GM18858 (cell line): Measurements from ENCODE around the gene AUNIP.

ENCODE experiments used
- ATAC-seq: cut with Tn5 transposase; IDR thresholded peaks from one replicate; pipeline ENCODE4 v1.9.1; 2021; ENCODE audit not compliant: unreplicated experiment

Gene AUNIP

GRCh38 chr1:25832336-25833037 lies 26.8 kb downstream of the AUNIP start:
- no peak for ATAC-seq

GRCh38 chr1:25831569-25832196 lies 27.6 kb downstream of the AUNIP start:
- ATAC-seq, result no peak

GRCh38 chr1:25829046-25829445 lies 30.2 kb downstream of the AUNIP start:
- ATAC-seq, result no peak

GRCh38 chr1:25828491-25828890 lies 30.8 kb downstream of the AUNIP start:
- no peak for ATAC-seq

DNA sequence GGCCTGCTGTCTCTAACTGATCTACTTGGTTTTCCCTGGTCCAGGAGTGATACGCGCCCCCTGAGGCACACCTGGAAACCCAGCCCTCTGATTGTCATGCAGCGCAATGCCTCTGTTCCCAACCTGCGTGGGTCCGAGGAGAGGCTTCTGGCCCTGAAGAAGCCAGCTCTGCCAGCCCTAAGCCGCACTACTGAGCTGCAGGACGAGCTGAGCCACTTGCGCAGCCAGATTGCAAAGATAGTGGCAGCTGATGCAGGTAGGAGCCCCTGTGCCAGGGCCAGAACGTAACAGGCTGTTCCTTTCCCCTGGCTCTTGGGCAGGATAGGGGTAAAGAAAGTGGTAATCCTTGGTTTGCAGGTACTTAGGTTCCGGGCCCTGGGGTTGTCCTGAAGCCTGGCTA lies 32.7 kb downstream of the AUNIP start:
- no peak for ATAC-seq

GRCh38 chr1:25825605-25826004 lies 33.7 kb downstream of the AUNIP start:
- ATAC-seq, result no peak

- ATAC-seq, result no peak
These were observed 37.6 kb downstream of the AUNIP start for GRCh38 chr1:25821630-25822091.

DNA sequence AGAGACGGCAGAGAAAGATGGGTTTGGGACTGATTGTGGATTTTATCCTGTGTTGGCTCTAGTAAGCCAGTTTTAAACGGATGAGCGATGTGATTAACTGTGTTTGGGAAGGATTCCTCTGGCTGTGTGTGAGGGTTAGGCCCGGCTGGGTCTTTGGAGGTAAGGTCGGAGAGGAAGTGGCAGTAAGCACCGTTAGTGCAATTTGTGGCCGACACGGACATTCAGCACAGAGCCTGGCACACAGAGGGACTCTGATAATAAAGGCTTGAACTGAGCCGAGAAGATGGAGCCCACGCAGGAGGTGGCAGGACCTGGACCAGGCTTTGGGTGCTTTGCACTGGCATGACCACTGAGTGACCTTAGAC lies 38.2 kb downstream of the AUNIP start:
- no peak for ATAC-seq

- ATAC-seq, result no peak
These were observed 38.8 kb downstream of the AUNIP start for GRCh38 chr1:25820247-25821111.

DNA sequence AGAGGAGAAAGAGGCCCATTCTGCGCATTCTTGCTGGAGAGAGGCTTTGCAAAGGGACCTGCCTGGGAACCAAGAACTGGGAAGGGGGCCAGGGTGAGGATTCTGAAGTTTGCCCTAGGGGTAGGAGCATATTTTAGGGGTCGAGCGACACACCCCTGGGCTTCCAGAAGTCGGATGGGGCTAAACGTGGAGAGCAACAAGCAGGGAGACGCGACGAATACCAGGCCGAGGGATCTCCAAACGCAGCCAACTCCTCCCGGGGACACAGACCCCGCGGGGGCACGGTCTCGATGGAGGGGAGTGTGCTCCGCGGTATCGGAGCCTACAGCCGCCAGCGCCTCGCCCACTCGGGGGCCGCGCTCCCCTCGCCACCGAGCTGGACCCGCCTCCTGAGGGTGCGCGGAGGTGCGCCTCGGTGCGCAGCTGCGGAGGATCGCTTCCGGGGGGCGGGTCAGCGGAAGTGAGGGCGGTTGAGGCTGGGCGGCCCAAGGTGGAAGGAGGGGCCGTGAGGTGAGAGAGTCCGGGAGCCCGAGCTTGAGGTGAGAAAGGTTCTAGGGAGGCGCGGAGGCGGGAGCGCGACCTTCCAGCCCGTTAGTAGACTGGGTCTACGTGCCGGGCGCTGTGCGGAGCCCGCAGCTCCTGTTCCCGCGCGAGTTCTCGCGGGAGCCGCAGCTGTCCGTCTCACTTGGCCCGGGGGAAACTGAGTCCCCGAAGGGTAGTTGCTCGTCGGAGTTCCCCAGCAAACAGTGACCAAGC lies 39.6 kb downstream of the AUNIP start, which contains the start of gene MTFR1L:
MTFR1L (plus strand) TSS at position 464 of the 756 bp plus-strand sequence. CDS start 3,151 bp downstream, outside the sequence.
- ATAC-seq, result peak; percentile 65

DNA sequence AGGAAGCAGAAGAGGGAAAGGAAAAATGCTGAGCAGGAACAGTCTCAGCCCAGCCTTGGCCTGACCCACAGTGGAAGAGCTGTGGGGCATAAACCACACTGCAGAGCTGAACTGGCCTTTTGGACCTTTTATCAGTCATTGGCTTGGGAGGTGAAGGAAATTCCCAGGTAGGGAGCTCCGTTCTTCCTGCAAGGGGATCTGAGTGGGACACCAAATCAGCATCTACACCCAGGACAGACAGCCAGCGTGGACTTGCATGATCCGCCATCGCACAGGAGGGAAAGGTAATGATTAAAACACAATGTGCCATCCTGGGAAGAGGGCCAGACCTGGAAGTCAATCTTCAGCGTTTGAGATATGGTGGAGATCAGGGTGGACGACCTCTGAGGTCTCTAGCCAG lies 40.7 kb downstream of the AUNIP start:
- ATAC-seq, result no peak

- no peak for ATAC-seq
These were observed 41.3 kb downstream of the AUNIP start for GRCh38 chr1:25817840-25818501.

GRCh38 chr1:25816112-25816718 lies 43.0 kb downstream of the AUNIP start:
- ATAC-seq, result no peak

DNA sequence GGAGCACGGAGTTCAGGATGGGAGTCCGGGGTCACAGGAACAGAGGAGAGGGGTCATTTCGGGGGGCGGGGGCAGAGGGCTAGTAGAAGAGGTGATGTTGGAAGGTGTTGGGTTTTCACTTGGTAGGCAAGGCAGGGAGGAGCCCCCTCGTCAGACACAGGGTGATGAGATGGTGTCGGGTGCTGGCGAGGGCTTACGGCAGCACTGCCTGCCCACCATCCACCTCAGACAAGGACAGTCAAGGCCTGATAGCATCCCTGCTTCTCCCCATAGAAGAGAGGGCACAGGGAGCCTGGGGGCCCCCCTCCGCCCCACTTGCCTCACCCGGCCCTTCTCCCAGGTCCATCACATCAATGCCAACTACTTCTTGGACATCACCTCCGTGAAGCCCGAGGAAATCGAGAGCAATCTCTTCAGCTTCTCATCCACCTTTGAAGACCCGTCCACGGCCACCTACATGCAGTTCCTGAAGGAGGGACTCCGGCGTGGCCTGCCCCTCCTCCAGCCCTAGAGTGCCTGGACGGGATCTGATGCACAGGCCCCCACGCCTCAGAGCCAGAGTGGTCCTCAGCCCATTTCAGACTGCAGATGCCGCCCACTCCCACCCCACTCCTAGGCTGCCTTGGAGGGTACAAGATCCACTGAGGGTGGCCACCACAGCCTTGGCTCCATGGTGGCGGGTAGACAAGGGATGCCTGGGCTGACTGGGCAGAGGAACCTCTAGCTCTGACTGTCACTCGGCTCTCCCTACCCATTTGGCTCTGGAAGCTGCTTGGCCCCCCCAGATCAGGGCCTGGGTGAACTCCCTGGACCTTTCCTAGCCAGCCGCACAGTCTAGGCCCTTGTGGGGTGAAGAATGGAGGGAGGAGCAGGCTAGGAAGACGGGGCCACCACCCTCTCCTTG lies 43.8 kb downstream of the AUNIP start:
- no peak for ATAC-seq

DNA sequence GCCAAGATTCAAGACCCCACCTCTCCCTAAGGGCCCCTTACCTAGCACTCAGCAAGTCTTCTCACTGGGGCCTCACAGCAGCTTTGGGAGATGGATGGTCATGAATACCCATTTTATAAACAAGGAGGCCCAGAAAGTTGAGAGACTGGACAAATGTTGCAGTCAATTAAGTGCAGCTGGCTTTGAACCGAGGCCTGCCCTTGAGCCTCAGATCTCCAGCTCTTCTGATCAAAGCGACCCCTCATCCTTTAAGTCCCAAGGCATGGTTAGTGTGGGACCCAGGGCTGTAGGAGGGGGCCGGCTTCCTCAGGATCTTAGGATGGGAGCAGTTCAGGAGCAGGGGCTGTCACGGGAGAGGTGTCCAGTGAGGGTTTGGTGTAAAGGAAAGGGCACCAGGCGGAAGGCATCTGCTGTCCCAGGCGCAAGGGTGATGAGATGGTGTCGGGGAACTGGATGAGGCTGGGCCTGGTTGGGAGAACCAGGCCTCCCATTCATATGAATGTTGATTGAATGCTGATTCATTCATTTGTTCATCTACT lies 44.6 kb downstream of the AUNIP start:
- ATAC-seq, result no peak

DNA sequence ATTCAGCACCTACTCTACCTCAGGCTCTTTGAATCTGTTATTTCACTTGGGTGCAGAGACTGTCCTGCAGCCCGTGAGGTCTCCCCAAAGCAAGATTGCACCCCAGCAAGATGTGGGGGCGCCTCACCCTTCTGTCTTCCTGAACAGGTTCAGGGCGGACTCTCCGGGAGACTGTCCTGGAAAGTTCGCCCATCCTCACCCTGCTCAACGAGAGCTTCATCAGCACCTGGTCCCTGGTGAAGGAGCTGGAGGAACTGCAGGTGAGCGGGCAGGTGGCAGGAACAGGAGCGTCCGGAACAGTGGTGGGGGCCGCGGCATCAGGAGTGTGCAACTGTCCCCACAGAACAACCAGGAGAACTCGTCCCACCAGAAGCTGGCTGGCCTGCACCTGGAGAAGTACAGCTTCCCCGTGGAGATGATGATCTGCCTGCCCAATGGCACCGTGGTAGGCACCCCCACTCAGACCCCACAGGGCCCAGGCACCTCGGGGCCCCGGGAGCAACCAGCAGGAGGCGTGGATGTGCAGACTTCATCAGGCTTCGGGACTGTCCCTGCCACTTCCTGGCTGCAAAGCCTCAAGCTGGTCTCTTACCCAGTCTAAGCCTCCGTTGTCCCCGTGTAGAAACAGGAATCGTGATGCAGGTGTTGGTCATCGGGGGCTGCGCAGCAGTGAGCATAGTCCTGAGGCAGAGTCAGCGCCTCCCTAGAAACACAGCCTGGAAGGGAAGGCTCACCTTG lies 45.4 kb downstream of the AUNIP start:
- ATAC-seq, result no peak

DNA sequence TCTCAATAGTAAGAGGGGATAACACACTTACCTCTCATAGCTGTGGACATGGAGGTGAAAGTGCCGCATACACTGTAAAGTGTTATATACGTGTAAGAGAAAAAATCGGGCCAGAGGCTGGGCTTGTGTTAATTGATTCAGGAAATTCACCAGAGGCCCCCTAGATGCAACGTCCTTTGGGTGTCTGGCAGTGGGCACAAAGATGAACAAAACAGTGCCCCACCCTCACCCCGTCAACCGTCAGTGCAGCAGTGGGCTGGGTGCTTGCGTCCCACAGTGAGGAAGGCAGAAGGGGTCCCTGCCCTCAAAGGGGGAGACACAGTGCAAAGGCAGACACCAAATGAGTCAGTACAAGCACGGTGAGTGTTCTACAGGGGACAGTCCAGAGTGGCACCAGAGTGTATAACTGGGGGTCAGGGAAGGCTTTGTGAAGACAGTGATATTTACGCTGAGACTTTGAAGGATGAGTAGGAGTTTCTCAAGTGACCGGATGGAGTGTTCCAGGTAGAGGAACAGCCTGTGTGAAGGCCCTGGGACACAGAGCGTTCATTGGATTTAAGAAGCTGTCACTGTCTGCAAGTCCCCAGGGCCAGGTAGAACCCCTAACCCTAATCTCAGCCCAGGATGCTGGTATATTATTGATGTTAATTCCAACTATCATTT lies 46.1 kb downstream of the AUNIP start:
- ATAC-seq, result no peak
